GM12878 (cell line): Measurements from ENCODE around the gene CLEC16A. TPM values are rescaled to one million over a fixed set of nuclear protein-coding genes. Genes with fewer than 3 reads are reported as not detected.

Experiments used
- HDGF ChIP-seq: fragments of 450-650 bp; IDR thresholded peaks from 2 replicates; pipeline ENCODE4 v1.6.1; 2016; ENCODE audit warnings: antibody characterized with exemption
- PML ChIP-seq: IDR thresholded peaks from 2 replicates; pipeline ENCODE4 v1.6.1; 2012; ENCODE audit warnings: low read length, inconsistent platforms
- RAD51 ChIP-seq: fragments of 450-650 bp; IDR thresholded peaks from 2 replicates; pipeline ENCODE4 v1.6.1; 2016; ENCODE audit warnings: moderate library complexity, mild to moderate bottlenecking, inconsistent platforms
- RELA ChIP-seq: fragments of 450-650 bp; IDR thresholded peaks from 2 replicates; pipeline ENCODE4 v1.8.0; 2014; ENCODE audit warnings: borderline replicate concordance; ENCODE audit not compliant: partially characterized antibody
- SRF ChIP-seq, 2 experiments: IDR thresholded peaks; 2 replicates each; pipeline ENCODE4 v1.6.1; 2011; ENCODE audit warnings: low read depth in 2 of 2, low read length in 2 of 2, mild to moderate bottlenecking in 1 of 2, moderate library complexity in 1 of 2
- TCF12 ChIP-seq: IDR thresholded peaks from 2 replicates; pipeline ENCODE4 v1.6.1; 2011; ENCODE audit warnings: low read depth, mild to moderate bottlenecking, low read length
- polyA plus RNA-seq, 11 experiments: library from polyadenylated mRNA; depleted of rRNA in 4 of 11; unstranded in 6 of 11; stranded (reverse) in 5 of 11; fragments of >200 nt; fragmentation: Nextera tagmentation in 4 of 11; fragmentation: Illumina TruSeq in 1 of 11; extraction: Ambion mirVana in 4 of 11; extraction: Trizol in 1 of 11; gene quantifications; 1 replicate in 1 of 11; 2 replicates in 10 of 11; pipeline versions ENCODE4 v1.2.1 to v1.2.3, GENCODE V29; 2011 to 2016; ENCODE audit warnings: inconsistent platforms in 2 of 11, missing spikeins in 2 of 11, low read depth in 1 of 11
- total RNA-seq, 4 experiments: library from RNA; depleted of rRNA in 3 of 4; stranded (reverse); fragments of >200 nt in 3 of 4; fragmentation: Illumina TruSeq in 1 of 4; extraction: Trizol in 1 of 4; gene quantifications; 2 replicates each; pipeline versions ENCODE4 v1.2.1 to v1.2.3, GENCODE V29; 2013 to 2021
- TF ChIP-seq, protein P1 (sequence below): fragments of 450-650 bp; conservative IDR thresholded peaks from 2 replicates; pipeline ENCODE4 v1.6.1; 2017; ENCODE audit warnings: mild to moderate bottlenecking, moderate library complexity
- TF ChIP-seq, protein P2 (sequence below): IDR thresholded peaks from 2 replicates; pipeline ENCODE4 v1.6.1; 2012; ENCODE audit warnings: low read depth, low read length, improper control_type of control experiment
- TF ChIP-seq, protein P3 (sequence below): fragments of 450-650 bp; IDR thresholded peaks from 2 replicates; pipeline ENCODE4 v1.6.1; 2018; ENCODE audit warnings: mild to moderate bottlenecking, low read depth, moderate library complexity; ENCODE audit not compliant: partially characterized antibody

CLEC16A gene
- total and polyA plus RNA-seq, 10 of the 15 experiments (the other 5 are each of a cell fraction or from before 2014, with no cell fraction given), result 1.5 to 28.8 (median 19.2) TPM

DNA sequence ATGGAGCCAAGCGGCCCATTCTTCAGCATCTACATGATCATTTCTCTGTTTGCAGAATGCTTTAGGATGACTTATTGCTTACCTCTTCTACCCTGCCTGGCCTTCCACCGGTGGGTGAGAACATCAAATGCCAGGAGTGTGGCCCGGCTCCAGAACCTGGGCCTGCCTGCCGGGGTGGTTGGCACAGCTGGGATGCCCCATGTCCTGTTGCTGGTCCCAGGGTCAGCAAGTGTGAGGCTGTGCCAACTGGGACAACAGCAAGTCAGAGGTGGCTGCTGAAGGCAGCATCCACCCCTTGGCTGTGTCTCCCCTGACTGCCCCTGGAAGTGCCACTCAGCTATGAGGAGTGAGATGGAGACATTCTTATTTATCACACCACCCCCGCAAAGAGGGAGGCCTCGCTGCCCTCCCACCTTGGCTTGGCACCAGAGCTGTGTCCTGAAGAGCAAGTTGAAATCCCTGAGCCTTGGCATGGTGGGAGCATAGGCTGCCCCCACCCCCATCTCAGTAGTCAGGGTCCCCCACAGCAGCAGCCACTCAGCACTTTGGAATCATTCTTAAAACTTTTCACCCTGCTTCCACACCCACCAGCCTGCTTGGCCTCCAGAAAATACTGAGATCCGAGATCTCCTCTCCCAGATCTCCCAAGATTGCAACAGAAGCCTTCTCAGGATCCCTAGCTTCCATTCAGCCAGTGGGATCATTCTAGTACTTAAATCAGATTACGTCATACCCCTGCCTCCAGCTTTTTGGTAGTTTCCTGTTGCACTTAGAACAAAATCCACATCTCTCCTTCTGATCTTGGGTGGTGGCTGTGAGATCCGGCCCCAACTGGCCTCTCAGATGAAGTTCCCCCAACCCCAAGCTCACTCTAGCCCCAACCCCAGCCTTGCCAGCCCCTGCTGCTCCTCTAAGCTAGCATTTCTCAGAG is 184.1 kb downstream of the CLEC16A start (continued):
- TF ChIP-seq, protein P1, sequence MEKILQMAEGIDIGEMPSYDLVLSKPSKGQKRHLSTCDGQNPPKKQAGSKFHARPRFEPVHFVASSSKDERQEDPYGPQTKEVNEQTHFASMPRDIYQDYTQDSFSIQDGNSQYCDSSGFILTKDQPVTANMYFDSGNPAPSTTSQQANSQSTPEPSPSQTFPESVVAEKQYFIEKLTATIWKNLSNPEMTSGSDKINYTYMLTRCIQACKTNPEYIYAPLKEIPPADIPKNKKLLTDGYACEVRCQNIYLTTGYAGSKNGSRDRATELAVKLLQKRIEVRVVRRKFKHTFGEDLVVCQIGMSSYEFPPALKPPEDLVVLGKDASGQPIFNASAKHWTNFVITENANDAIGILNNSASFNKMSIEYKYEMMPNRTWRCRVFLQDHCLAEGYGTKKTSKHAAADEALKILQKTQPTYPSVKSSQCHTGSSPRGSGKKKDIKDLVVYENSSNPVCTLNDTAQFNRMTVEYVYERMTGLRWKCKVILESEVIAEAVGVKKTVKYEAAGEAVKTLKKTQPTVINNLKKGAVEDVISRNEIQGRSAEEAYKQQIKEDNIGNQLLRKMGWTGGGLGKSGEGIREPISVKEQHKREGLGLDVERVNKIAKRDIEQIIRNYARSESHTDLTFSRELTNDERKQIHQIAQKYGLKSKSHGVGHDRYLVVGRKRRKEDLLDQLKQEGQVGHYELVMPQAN, result no peak
- TF ChIP-seq TCF12 (no peak), RELA (no peak), RAD51 (no peak), SRF (IDR thresholded peaks at IDR 0.05; ENCODE audit: low read depth in 2 of 2, low read length in 2 of 2) (no peak), PML (no peak), HDGF (no peak)
- TF ChIP-seq, protein P2, sequence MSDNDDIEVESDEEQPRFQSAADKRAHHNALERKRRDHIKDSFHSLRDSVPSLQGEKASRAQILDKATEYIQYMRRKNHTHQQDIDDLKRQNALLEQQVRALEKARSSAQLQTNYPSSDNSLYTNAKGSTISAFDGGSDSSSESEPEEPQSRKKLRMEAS, result no peak
- TF ChIP-seq, protein P3, sequence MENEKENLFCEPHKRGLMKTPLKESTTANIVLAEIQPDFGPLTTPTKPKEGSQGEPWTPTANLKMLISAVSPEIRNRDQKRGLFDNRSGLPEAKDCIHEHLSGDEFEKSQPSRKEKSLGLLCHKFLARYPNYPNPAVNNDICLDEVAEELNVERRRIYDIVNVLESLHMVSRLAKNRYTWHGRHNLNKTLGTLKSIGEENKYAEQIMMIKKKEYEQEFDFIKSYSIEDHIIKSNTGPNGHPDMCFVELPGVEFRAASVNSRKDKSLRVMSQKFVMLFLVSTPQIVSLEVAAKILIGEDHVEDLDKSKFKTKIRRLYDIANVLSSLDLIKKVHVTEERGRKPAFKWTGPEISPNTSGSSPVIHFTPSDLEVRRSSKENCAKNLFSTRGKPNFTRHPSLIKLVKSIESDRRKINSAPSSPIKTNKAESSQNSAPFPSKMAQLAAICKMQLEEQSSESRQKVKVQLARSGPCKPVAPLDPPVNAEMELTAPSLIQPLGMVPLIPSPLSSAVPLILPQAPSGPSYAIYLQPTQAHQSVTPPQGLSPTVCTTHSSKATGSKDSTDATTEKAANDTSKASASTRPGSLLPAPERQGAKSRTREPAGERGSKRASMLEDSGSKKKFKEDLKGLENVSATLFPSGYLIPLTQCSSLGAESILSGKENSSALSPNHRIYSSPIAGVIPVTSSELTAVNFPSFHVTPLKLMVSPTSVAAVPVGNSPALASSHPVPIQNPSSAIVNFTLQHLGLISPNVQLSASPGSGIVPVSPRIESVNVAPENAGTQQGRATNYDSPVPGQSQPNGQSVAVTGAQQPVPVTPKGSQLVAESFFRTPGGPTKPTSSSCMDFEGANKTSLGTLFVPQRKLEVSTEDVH, result no peak
